Measurements from ENCODE around the gene PIGU.

PIGU gene

GRCh38 chr20:34574426-34574825 is 102.5 kb downstream of the PIGU start:
- peaks cover 18% of the 10 kb centered on the region for H3K36me3 ChIP-seq (ENCODE audit: control insufficient read depth, insufficient read depth, low read length)
- no peak for DNase-seq

DNA sequence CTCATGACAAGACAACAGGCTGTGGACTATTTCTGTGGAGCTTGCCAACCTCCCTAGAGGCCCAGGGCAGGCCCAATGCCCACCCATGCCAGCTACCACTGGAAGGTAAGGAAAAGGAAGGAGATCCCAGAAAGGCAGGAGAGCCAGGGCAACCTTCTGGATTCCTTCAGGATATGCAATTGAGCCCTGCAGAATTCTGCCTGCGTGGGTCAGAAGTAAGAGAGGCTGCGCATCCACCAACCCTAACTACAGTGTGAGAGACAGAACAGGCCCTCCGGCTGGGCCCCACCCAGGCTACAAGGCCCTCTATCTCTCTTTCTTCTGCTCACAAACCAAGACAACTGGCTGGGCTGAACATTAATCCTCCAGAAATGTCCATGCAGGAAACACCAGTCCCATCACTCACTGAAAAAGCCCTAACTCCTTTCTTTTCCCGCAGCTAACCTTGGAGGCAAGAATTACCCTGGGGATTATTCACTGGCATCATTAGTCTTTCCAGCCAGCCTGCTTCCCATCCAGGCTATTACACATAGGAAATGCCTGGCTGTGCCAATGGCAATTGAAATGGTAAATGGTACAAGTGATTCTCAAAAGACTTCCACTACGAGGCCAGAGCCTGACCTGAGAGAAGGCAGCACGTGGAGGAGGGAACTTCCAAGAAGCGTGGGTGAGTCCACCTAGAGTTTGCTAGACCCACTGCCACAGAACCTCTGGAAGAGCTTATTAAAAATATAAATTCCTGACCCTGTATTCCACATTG is 103.2 kb downstream of the PIGU start:
- peaks cover 18% of the 10 kb centered on the region for H3K36me3 ChIP-seq (ENCODE audit: control insufficient read depth, insufficient read depth, low read length)
- no peak overlapping the region for H3K27ac ChIP-seq (ENCODE audit: insufficient read depth, low read length, poor library complexity, severe bottlenecking)
- H3K4me3 ChIP-seq (ENCODE audit: insufficient read depth, low read depth, low read length, poor library complexity, severe bottlenecking) = no peak overlapping the region
- no peak for DNase-seq
- no peaks in the 10 kb centered on the region for H3K27me3 ChIP-seq (replicated peaks; ENCODE audit: control insufficient read depth, insufficient read depth, low read length, poor library complexity, severe bottlenecking)
- H3K4me1 ChIP-seq (ENCODE audit: control insufficient read depth, insufficient read depth, low read length, poor library complexity, severe bottlenecking) = no peaks in the 10 kb centered on the region
- H3K9me3 ChIP-seq (ENCODE audit: control insufficient read depth, low read length) = no peaks in the 10 kb centered on the region

More at GRCh38 chr20:34574426-34574825, 102.5 kb downstream of the PIGU start:
- H3K9me3 ChIP-seq (ENCODE audit: control insufficient read depth, low read length) = no peaks in the 10 kb centered on the region
- no peaks in the 10 kb centered on the region for H3K4me1 ChIP-seq (ENCODE audit: control insufficient read depth, insufficient read depth, low read length, poor library complexity, severe bottlenecking)
- no peaks in the 10 kb centered on the region for H3K27me3 ChIP-seq (replicated peaks; ENCODE audit: control insufficient read depth, insufficient read depth, low read length, poor library complexity, severe bottlenecking)
- H3K4me3 ChIP-seq (ENCODE audit: insufficient read depth, low read depth, low read length, poor library complexity, severe bottlenecking) = no peak overlapping the region
- no peak overlapping the region for H3K27ac ChIP-seq (ENCODE audit: insufficient read depth, low read length, poor library complexity, severe bottlenecking)

DNA sequence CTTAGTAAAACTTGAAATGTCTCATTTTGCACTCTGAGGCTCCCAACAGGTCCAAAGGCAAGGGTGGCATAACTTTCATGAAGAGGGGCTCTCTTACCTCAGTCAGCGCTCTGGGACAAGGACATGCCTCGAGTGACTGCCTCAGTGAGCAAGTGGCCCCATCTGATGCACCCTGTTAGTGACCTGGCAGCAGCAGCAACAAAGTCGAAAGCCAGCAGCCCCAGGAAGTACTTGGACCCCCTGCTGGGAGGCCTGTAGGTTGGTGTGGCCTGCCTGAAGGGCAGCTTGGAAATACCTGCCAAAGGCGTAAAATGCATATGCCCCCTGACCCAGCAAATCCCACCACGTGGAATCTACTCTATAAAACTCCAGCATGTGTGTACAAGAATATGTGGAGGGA is 105.1 kb downstream of the PIGU start:
- Histone ChIP-seq H3K27ac (ENCODE audit: insufficient read depth, low read length, poor library complexity, severe bottlenecking) (no peak overlapping the region), H3K36me3 (ENCODE audit: control insufficient read depth, insufficient read depth, low read length) (peaks cover 18% of the 10 kb centered on the region)
- DNase-seq = no peak

GRCh38 chr20:34570859-34571306 is 106.0 kb downstream of the PIGU start:
- Histone ChIP-seq H3K9me3 (ENCODE audit: control insufficient read depth, low read length) (no peaks in the 10 kb centered on the region), H3K27me3 (replicated peaks; ENCODE audit: control insufficient read depth, insufficient read depth, low read length, poor library complexity, severe bottlenecking) (no peaks in the 10 kb centered on the region), H3K4me3 (ENCODE audit: insufficient read depth, low read depth, low read length, poor library complexity, severe bottlenecking) (no peak overlapping the region), H3K27ac (ENCODE audit: insufficient read depth, low read length, poor library complexity, severe bottlenecking) (no peak overlapping the region), H3K4me1 (ENCODE audit: control insufficient read depth, insufficient read depth, low read length, poor library complexity, severe bottlenecking) (no peaks in the 10 kb centered on the region), H3K36me3 (ENCODE audit: control insufficient read depth, insufficient read depth, low read length) (peaks cover 18% of the 10 kb centered on the region)
- DNase-seq = no peak

More for the DNA sequence above, 105.1 kb downstream of the PIGU start:
- H3K9me3 ChIP-seq (ENCODE audit: control insufficient read depth, low read length) = no peaks in the 10 kb centered on the region
- H3K27me3 ChIP-seq (replicated peaks; ENCODE audit: control insufficient read depth, insufficient read depth, low read length, poor library complexity, severe bottlenecking) = no peaks in the 10 kb centered on the region
- no peaks in the 10 kb centered on the region for H3K4me1 ChIP-seq (ENCODE audit: control insufficient read depth, insufficient read depth, low read length, poor library complexity, severe bottlenecking)
- H3K4me3 ChIP-seq (ENCODE audit: insufficient read depth, low read depth, low read length, poor library complexity, severe bottlenecking) = no peak overlapping the region

DNA sequence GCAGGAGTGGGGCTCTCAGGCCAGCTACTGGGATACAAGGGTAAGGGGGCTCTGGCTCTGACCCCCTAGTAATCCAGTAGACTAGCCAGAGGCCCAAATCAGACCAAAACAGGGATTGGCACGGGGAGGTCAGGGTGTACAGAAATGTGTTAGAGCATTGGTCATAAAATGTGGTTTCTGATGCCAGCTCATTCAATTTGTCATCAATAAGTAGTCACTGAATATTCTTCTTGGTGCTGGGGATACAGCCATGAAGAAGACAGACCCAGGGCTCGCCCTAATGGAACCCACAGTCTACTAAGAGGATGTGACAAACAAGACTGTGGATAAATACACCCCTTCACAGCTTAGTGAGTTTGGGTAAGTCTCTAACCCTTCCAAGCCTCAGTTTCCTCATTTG is 107.3 kb downstream of the PIGU start:
- H3K36me3 ChIP-seq (ENCODE audit: control insufficient read depth, insufficient read depth, low read length) = peaks cover 14% of the 10 kb centered on the region
- H3K4me3 ChIP-seq (ENCODE audit: insufficient read depth, low read depth, low read length, poor library complexity, severe bottlenecking) = no peak overlapping the region
- no peak overlapping the region for H3K27ac ChIP-seq (ENCODE audit: insufficient read depth, low read length, poor library complexity, severe bottlenecking)
- H3K27me3 ChIP-seq (replicated peaks; ENCODE audit: control insufficient read depth, insufficient read depth, low read length, poor library complexity, severe bottlenecking) = no peaks in the 10 kb centered on the region
- no peaks in the 10 kb centered on the region for H3K4me1 ChIP-seq (ENCODE audit: control insufficient read depth, insufficient read depth, low read length, poor library complexity, severe bottlenecking)
- H3K9me3 ChIP-seq (ENCODE audit: control insufficient read depth, low read length) = no peaks in the 10 kb centered on the region
- no peak for DNase-seq

GRCh38 chr20:34567892-34568865 is 108.7 kb downstream of the PIGU start:
- no peaks in the 10 kb centered on the region for H3K27me3 ChIP-seq (replicated peaks; ENCODE audit: control insufficient read depth, insufficient read depth, low read length, poor library complexity, severe bottlenecking)
- no peak overlapping the region for H3K27ac ChIP-seq (ENCODE audit: insufficient read depth, low read length, poor library complexity, severe bottlenecking)
- no peak overlapping the region for H3K4me3 ChIP-seq (ENCODE audit: insufficient read depth, low read depth, low read length, poor library complexity, severe bottlenecking)
- peaks cover 8% of the 10 kb centered on the region for H3K36me3 ChIP-seq (ENCODE audit: control insufficient read depth, insufficient read depth, low read length)
- no peaks in the 10 kb centered on the region for H3K9me3 ChIP-seq (ENCODE audit: control insufficient read depth, low read length)
- H3K4me1 ChIP-seq (ENCODE audit: control insufficient read depth, insufficient read depth, low read length, poor library complexity, severe bottlenecking) = no peaks in the 10 kb centered on the region
- DNase-seq = no peak

DNA sequence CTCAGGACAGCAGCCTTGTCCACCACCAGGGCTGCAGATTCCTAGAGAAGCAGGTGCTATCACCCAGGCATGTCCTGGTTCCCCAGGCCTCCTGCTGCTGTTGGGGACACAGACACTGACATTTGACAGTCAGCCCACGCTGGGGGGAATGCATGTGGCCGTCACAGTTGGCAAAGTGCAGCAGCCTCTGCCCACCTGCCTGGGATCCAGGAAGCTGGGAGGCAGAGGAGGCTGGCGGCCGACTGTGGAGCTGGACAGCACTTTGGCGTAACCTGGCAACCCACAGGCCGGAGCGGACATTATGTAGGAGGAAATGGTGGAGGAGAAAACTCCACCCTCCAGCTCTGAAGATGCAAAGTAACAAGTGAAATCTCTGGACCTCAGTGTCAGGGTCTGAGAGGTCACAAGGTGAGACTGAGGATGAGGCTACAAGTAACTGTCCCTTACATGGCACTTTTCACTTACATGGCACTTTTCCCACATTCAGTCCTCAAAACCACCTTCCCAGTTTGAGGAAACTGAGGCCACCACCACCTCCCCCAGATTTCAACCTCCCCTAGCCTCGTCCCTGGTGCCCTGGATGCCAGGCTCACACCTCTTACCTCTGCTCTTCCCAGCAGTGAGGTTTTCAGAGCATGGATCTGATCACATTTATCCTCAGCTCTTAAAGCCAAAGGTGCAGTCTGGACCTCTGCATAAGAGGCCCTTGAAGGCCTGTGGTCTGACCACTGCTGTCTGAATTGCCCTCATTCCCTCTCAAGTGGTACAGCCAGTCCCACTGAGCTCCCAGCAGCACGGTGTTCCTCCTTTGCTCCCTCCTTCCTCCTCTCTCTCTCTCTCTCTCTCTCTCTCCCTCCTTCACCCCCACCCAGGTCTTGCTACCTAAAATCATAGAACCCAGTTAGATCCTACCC is 109.7 kb downstream of the PIGU start:
- H3K27me3 ChIP-seq (replicated peaks; ENCODE audit: control insufficient read depth, insufficient read depth, low read length, poor library complexity, severe bottlenecking) = no peaks in the 10 kb centered on the region
- no peaks in the 10 kb centered on the region for H3K4me1 ChIP-seq (ENCODE audit: control insufficient read depth, insufficient read depth, low read length, poor library complexity, severe bottlenecking)
- no peaks in the 10 kb centered on the region for H3K9me3 ChIP-seq (ENCODE audit: control insufficient read depth, low read length)
- no peak overlapping the region for H3K4me3 ChIP-seq (ENCODE audit: insufficient read depth, low read depth, low read length, poor library complexity, severe bottlenecking)
- peaks cover 8% of the 10 kb centered on the region for H3K36me3 ChIP-seq (ENCODE audit: control insufficient read depth, insufficient read depth, low read length)
- no peak overlapping the region for H3K27ac ChIP-seq (ENCODE audit: insufficient read depth, low read length, poor library complexity, severe bottlenecking)
- no peak for DNase-seq

DNA sequence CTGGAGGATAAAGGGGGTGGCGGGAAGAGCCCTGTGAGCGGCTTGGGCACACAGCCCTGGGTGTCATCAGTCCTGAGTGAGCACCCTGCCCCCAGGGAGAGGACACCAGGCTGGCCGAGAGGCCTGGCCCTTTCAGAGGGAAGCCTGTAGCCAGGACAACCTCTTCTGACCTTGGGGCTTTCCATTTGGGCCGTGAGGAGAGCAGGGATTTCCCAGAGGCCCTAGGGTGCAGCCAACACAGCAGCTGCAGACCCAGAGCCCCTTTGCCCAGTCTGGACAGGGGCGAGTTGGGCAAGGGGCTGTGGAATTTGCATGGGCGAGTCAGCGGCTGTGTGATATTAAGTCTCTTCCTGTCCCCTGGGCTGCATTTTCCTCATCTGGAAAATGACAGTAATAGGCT is 112.1 kb downstream of the PIGU start:
- no peak for DNase-seq
- H3K27ac ChIP-seq (ENCODE audit: insufficient read depth, low read length, poor library complexity, severe bottlenecking) = no peak overlapping the region
- H3K4me1 ChIP-seq (ENCODE audit: control insufficient read depth, insufficient read depth, low read length, poor library complexity, severe bottlenecking) = no peaks in the 10 kb centered on the region
- no peaks in the 10 kb centered on the region for H3K27me3 ChIP-seq (replicated peaks; ENCODE audit: control insufficient read depth, insufficient read depth, low read length, poor library complexity, severe bottlenecking)
- H3K4me3 ChIP-seq (ENCODE audit: insufficient read depth, low read depth, low read length, poor library complexity, severe bottlenecking) = no peak overlapping the region
- no peaks in the 10 kb centered on the region for H3K9me3 ChIP-seq (ENCODE audit: control insufficient read depth, low read length)
- H3K36me3 ChIP-seq (ENCODE audit: control insufficient read depth, insufficient read depth, low read length) = no peaks in the 10 kb centered on the region

- Histone ChIP-seq H3K9me3 (ENCODE audit: control insufficient read depth, low read length) (no peaks in the 10 kb centered on the region), H3K27me3 (replicated peaks; ENCODE audit: control insufficient read depth, insufficient read depth, low read length, poor library complexity, severe bottlenecking) (no peaks in the 10 kb centered on the region), H3K27ac (ENCODE audit: insufficient read depth, low read length, poor library complexity, severe bottlenecking) (no peak overlapping the region), H3K4me1 (ENCODE audit: control insufficient read depth, insufficient read depth, low read length, poor library complexity, severe bottlenecking) (peaks cover 3% of the 10 kb centered on the region), H3K36me3 (ENCODE audit: control insufficient read depth, insufficient read depth, low read length) (no peaks in the 10 kb centered on the region), H3K4me3 (ENCODE audit: insufficient read depth, low read depth, low read length, poor library complexity, severe bottlenecking) (no peak overlapping the region)
- no peak for DNase-seq
Measured at GRCh38 chr20:34562641-34563040, 114.3 kb downstream of the PIGU start.

All from effector memory CD4-positive, alpha-beta T cell (primary cell).